Measurements from ENCODE around the gene PSMC3.

The PSMC3 gene

GRCh38 chr11:47453365-47453764 is 27.1 kb upstream of the PSMC3 start:
- Histone ChIP-seq H3K4ac (ENCODE audit: low read length) (no peak overlapping the region), H3K27ac (replicated peaks; ENCODE audit: low read length) (no peak overlapping the region), H3K27me3 (ENCODE audit: control insufficient read depth in 3 of 3, insufficient read depth in 3 of 3, low read depth in 1 of 3, low read length in 3 of 3) (no peaks in the 10 kb centered on the region), H2BK120ac (ENCODE audit: low read depth, low read length) (no peak overlapping the region), H3K14ac (ENCODE audit: low read length) (no peak overlapping the region), H3K18ac (ENCODE audit: low read length) (no peak overlapping the region), H3K4me2 (ENCODE audit: insufficient read depth, low read length, poor library complexity, severe bottlenecking) (no peak overlapping the region), H3K4me1 (ENCODE audit: control insufficient read depth in 2 of 2, insufficient read depth in 1 of 2, low read depth in 1 of 2, low read length in 2 of 2) (no peaks in the 10 kb centered on the region), H2AK5ac (ENCODE audit: low read depth, low read length) (no peak overlapping the region), H4K8ac (ENCODE audit: low read depth, low read length) (no peak overlapping the region), H2BK15ac (ENCODE audit: low read length) (no peak overlapping the region), H3K9ac (ENCODE audit: low read depth, low read length, poor library complexity) (no peak overlapping the region), H2BK12ac (ENCODE audit: low read length) (no peak overlapping the region), H2AFZ (ENCODE audit: low read length) (no peak overlapping the region), H2BK5ac (ENCODE audit: low read length) (no peak overlapping the region), H3K79me1 (ENCODE audit: low read depth, low read length) (no peaks in the 10 kb centered on the region), H4K91ac (ENCODE audit: low read depth, low read length, poor library complexity) (no peak overlapping the region), H3K23ac (ENCODE audit: low read depth, low read length, poor library complexity) (no peak overlapping the region), H3K9me3 (replicated peaks in 1 of 2; ENCODE audit: control insufficient read depth in 2 of 2, insufficient read depth in 1 of 2, low read depth in 1 of 2, low read length in 2 of 2) (no peaks in the 10 kb centered on the region), H3K4me3 (ENCODE audit: low read length in 2 of 2) (no peak overlapping the region), H3K36me3 (replicated peaks in 1 of 2; ENCODE audit: control insufficient read depth in 2 of 2, insufficient read depth in 2 of 2, low read length in 2 of 2) (no peaks in the 10 kb centered on the region)
- WGBS, 2 donors (ENCODE audit: extremely low coverage in 2 of 2, insufficient read length in 2 of 2, insufficient replicate concordance in 1 of 2) = no CpG with 5 or more reads among the region's 8 CpGs
- DNase-seq (ENCODE audit: low spot score) = no peak

GRCh38 chr11:47451990-47452389 is 25.8 kb upstream of the PSMC3 start:
- Histone ChIP-seq H2BK120ac (ENCODE audit: low read depth, low read length) (no peak overlapping the region), H3K9ac (ENCODE audit: low read depth, low read length, poor library complexity) (no peak overlapping the region)
- WGBS, 2 donors (ENCODE audit: extremely low coverage in 2 of 2, insufficient read length in 2 of 2, insufficient replicate concordance in 1 of 2) = no CpG with 5 or more reads among the region's 4 CpGs

DNA sequence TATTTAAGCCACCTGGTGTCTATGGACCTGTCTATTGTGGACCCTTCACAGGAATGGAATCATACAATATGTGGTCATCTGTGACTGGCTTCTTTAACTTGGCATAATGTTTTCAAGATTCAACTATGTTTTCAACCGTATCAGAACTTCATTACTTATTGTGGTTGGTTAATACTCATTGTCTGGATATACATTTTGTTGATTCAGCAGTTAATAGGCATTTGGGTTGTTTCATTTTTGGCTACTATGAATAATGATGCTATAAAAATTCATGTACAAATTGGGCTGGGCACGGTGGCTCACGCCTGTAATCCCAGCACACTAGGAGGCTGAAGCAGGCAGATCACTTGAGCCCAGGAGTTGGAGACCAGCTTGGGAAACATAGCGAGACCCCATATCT is 25.2 kb upstream of the PSMC3 start:
- Histone ChIP-seq H3K14ac (ENCODE audit: low read length) (no peak overlapping the region), H2BK15ac (ENCODE audit: low read length) (no peak overlapping the region), H3K4me3 (ENCODE audit: low read length in 2 of 2) (no peak overlapping the region), H3K4ac (ENCODE audit: low read length) (no peak overlapping the region), H3K79me1 (ENCODE audit: low read depth, low read length) (no peaks in the 10 kb centered on the region), H3K4me1 (ENCODE audit: control insufficient read depth in 2 of 2, insufficient read depth in 1 of 2, low read depth in 1 of 2, low read length in 2 of 2) (no peaks in the 10 kb centered on the region), H3K4me2 (ENCODE audit: insufficient read depth, low read length, poor library complexity, severe bottlenecking) (no peak overlapping the region), H2AFZ (ENCODE audit: low read length) (no peak overlapping the region), H3K23ac (ENCODE audit: low read depth, low read length, poor library complexity) (no peak overlapping the region), H3K18ac (ENCODE audit: low read length) (no peak overlapping the region), H3K27ac (replicated peaks; ENCODE audit: low read length) (no peak overlapping the region), H2BK120ac (ENCODE audit: low read depth, low read length) (no peak overlapping the region), H2BK12ac (ENCODE audit: low read length) (no peak overlapping the region), H2AK5ac (ENCODE audit: low read depth, low read length) (no peak overlapping the region), H3K36me3 (replicated peaks in 1 of 2; ENCODE audit: control insufficient read depth in 2 of 2, insufficient read depth in 2 of 2, low read length in 2 of 2) (no peaks in the 10 kb centered on the region), H3K9ac (ENCODE audit: low read depth, low read length, poor library complexity) (no peak overlapping the region), H3K9me3 (replicated peaks in 1 of 2; ENCODE audit: control insufficient read depth in 2 of 2, insufficient read depth in 1 of 2, low read depth in 1 of 2, low read length in 2 of 2) (no peaks in the 10 kb centered on the region), H3K27me3 (ENCODE audit: control insufficient read depth in 3 of 3, insufficient read depth in 3 of 3, low read depth in 1 of 3, low read length in 3 of 3) (no peaks in the 10 kb centered on the region), H4K91ac (ENCODE audit: low read depth, low read length, poor library complexity) (no peak overlapping the region), H2BK5ac (ENCODE audit: low read length) (no peak overlapping the region), H4K8ac (ENCODE audit: low read depth, low read length) (no peak overlapping the region)
- no peak for DNase-seq (ENCODE audit: low spot score)
- WGBS, 2 donors (ENCODE audit: extremely low coverage in 2 of 2, insufficient read length in 2 of 2, insufficient replicate concordance in 1 of 2) = no CpG with 5 or more reads among the region's 4 CpGs

More at GRCh38 chr11:47451990-47452389, 25.8 kb upstream of the PSMC3 start:
- no peak overlapping the region for H2BK15ac ChIP-seq (ENCODE audit: low read length)
- H3K18ac ChIP-seq (ENCODE audit: low read length) = no peak overlapping the region
- H4K8ac ChIP-seq (ENCODE audit: low read depth, low read length) = no peak overlapping the region
- H3K36me3 ChIP-seq (replicated peaks in 1 of 2; ENCODE audit: control insufficient read depth in 2 of 2, insufficient read depth in 2 of 2, low read length in 2 of 2) = no peaks in the 10 kb centered on the region
- H2AFZ ChIP-seq (ENCODE audit: low read length) = no peak overlapping the region
- no peak overlapping the region for H3K14ac ChIP-seq (ENCODE audit: low read length)
- H3K4me3 ChIP-seq (ENCODE audit: low read length in 2 of 2) = no peak overlapping the region
- H3K4me2 ChIP-seq (ENCODE audit: insufficient read depth, low read length, poor library complexity, severe bottlenecking) = no peak overlapping the region
- no peak overlapping the region for H2AK5ac ChIP-seq (ENCODE audit: low read depth, low read length)
- no peak for DNase-seq (ENCODE audit: low spot score)
- no peak overlapping the region for H3K27ac ChIP-seq (replicated peaks; ENCODE audit: low read length)
- H3K27me3 ChIP-seq (ENCODE audit: control insufficient read depth in 3 of 3, insufficient read depth in 3 of 3, low read depth in 1 of 3, low read length in 3 of 3) = no peaks in the 10 kb centered on the region
- H2BK12ac ChIP-seq (ENCODE audit: low read length) = no peak overlapping the region
- no peak overlapping the region for H3K23ac ChIP-seq (ENCODE audit: low read depth, low read length, poor library complexity)
- H3K79me1 ChIP-seq (ENCODE audit: low read depth, low read length) = no peaks in the 10 kb centered on the region
- H3K4ac ChIP-seq (ENCODE audit: low read length) = no peak overlapping the region
- H3K4me1 ChIP-seq (ENCODE audit: control insufficient read depth in 2 of 2, insufficient read depth in 1 of 2, low read depth in 1 of 2, low read length in 2 of 2) = no peaks in the 10 kb centered on the region
- H3K9me3 ChIP-seq (replicated peaks in 1 of 2; ENCODE audit: control insufficient read depth in 2 of 2, insufficient read depth in 1 of 2, low read depth in 1 of 2, low read length in 2 of 2) = no peaks in the 10 kb centered on the region
- H2BK5ac ChIP-seq (ENCODE audit: low read length) = no peak overlapping the region
- no peak overlapping the region for H4K91ac ChIP-seq (ENCODE audit: low read depth, low read length, poor library complexity)

DNA sequence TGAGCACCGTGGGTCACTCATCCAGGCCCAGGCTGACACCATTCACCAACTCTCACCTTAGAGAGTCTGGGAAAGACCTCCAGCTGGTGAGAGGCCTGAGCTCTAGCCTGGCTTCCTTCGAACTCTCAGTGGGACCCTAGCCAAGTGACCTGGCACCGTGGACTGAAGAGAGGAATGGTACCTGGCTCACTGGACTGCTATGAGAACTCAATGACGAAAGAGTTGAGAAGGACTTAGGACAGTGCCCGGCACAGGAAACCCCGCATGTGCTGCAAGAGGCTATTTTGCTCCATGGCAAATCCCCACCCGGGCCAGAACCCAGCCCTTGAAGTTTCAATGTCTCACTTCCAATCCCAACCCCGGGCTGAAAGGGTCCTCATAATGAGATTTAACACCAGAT is 23.3 kb upstream of the PSMC3 start:
- no peak overlapping the region for H3K18ac ChIP-seq (ENCODE audit: low read length)
- H3K4me1 ChIP-seq (ENCODE audit: control insufficient read depth in 2 of 2, insufficient read depth in 1 of 2, low read depth in 1 of 2, low read length in 2 of 2) = no peaks in the 10 kb centered on the region
- no CpG with 5 or more reads among the region's 8 CpGs for WGBS, 2 donors (ENCODE audit: extremely low coverage in 2 of 2, insufficient read length in 2 of 2, insufficient replicate concordance in 1 of 2)
- no peak overlapping the region for H3K27ac ChIP-seq (replicated peaks; ENCODE audit: low read length)
- no peaks in the 10 kb centered on the region for H3K79me1 ChIP-seq (ENCODE audit: low read depth, low read length)
- no peak overlapping the region for H4K8ac ChIP-seq (ENCODE audit: low read depth, low read length)
- H3K4me2 ChIP-seq (ENCODE audit: insufficient read depth, low read length, poor library complexity, severe bottlenecking) = no peak overlapping the region
- no peak overlapping the region for H2BK15ac ChIP-seq (ENCODE audit: low read length)
- H2AFZ ChIP-seq (ENCODE audit: low read length) = no peak overlapping the region
- H2BK5ac ChIP-seq (ENCODE audit: low read length) = peak overlapping the region; percentile 11
- H3K36me3 ChIP-seq (replicated peaks in 1 of 2; ENCODE audit: control insufficient read depth in 2 of 2, insufficient read depth in 2 of 2, low read length in 2 of 2) = no peaks in the 10 kb centered on the region
- no peak overlapping the region for H3K23ac ChIP-seq (ENCODE audit: low read depth, low read length, poor library complexity)
- no peak overlapping the region for H4K91ac ChIP-seq (ENCODE audit: low read depth, low read length, poor library complexity)
- H2BK12ac ChIP-seq (ENCODE audit: low read length) = no peak overlapping the region
- no peak overlapping the region for H3K4me3 ChIP-seq (ENCODE audit: low read length in 2 of 2)
- H2AK5ac ChIP-seq (ENCODE audit: low read depth, low read length) = no peak overlapping the region
- no peak overlapping the region for H2BK120ac ChIP-seq (ENCODE audit: low read depth, low read length)
- H3K14ac ChIP-seq (ENCODE audit: low read length) = no peak overlapping the region
- H3K4ac ChIP-seq (ENCODE audit: low read length) = no peak overlapping the region
- DNase-seq (ENCODE audit: low spot score) = no peak
- no peak overlapping the region for H3K9ac ChIP-seq (ENCODE audit: low read depth, low read length, poor library complexity)
- no peaks in the 10 kb centered on the region for H3K27me3 ChIP-seq (ENCODE audit: control insufficient read depth in 3 of 3, insufficient read depth in 3 of 3, low read depth in 1 of 3, low read length in 3 of 3)
- no peaks in the 10 kb centered on the region for H3K9me3 ChIP-seq (replicated peaks in 1 of 2; ENCODE audit: control insufficient read depth in 2 of 2, insufficient read depth in 1 of 2, low read depth in 1 of 2, low read length in 2 of 2)
